Lower leg skin (tissue), 4 donors: ENCODE results near the gene APOA1. TPM values are rescaled to one million over a fixed set of nuclear protein-coding genes. Genes with fewer than 3 reads are reported as not detected.
A peak's percentile ranks its signal among the peaks of the same experiment; 100 is the strongest.
"Not testable (repeated sequence)": the region's sequence is repeated elsewhere in the genome, so short reads cannot be mapped to it uniquely, and the experiment has no call there.

Experiments
- DNase-seq, 2 donors: peaks; one replicate each; pipeline ENCODE4 v3.0.0-alpha.2; 2019; ENCODE audit warnings: low spot score in 2 of 2
- H3K4me3 ChIP-seq: fragments of 200-600 bp; sonication (generic); 2 replicates; pipeline ENCODE4 v1.5.1; 2017; ENCODE audit warnings: mild to moderate bottlenecking, low read depth; ENCODE audit not compliant: poor library complexity, severe bottlenecking
- CTCF ChIP-seq, 3 donors: fragments of 450-650 bp; IDR thresholded peaks; one replicate each; pipeline ENCODE4 v1.5.1; 2016; ENCODE audit warnings: antibody characterized with exemption in 3 of 3, mild to moderate bottlenecking in 3 of 3, moderate library complexity in 2 of 3
- POLR2A ChIP-seq, 2 donors: fragments of 450-650 bp; IDR thresholded peaks; one replicate each; pipeline ENCODE4 v1.6.1; 2016 to 2017; ENCODE audit warnings: antibody characterized with exemption in 2 of 2, mild to moderate bottlenecking in 1 of 2, moderate library complexity in 1 of 2
- WGBS, 2 donors: methylation state at CpG; one replicate each; pipeline ENCODE4 v1.1.5; 2018; 5-methylcytosine and 5-hydroxymethylcytosine counted together
- intact Hi-C: fragments of 100-400 bp; cut with DNase I; formaldehyde crosslinking; loops from one replicate; pipeline ENCODE4 v1.15.0; 2023; ENCODE audit warnings: low total_unique reads
- total RNA-seq, 4 donors: library from RNA; depleted of rRNA; stranded (reverse); fragments of >200 nt; gene quantifications; one replicate each; pipeline ENCODE4 v1.1.0, GENCODE V29; 2016

Gene APOA1
- total RNA-seq, 4 donors from 2014 or later: 1.6 to 1.7 TPM; not detected in 2

- intact Hi-C loops: no loop called here
These were observed 810 bp downstream of the APOA1 start for GRCh38 chr11:116836632-116836991.

GRCh38 chr11:116835791-116836631 is 1.4 kb downstream of the APOA1 start:
- H3K4me3 ChIP-seq: no peak overlapping the region
- DNase-seq: peak; percentile 61 to 92
- TF ChIP-seq CTCF (IDR thresholded peaks at IDR 0.05) (no peak), POLR2A (IDR thresholded peaks at IDR 0.05) (no peak)
- intact Hi-C loops: no loop called here
- 15 to 23% methylated on average over 29 to 48 of the region's 57 CpGs for WGBS, 2 donors

More at GRCh38 chr11:116836632-116836991, 810 bp downstream of the APOA1 start:
- TF ChIP-seq CTCF (IDR thresholded peaks at IDR 0.05) (no peak), POLR2A (IDR thresholded peaks at IDR 0.05) (no peak)
- 84 to 95% methylated on average over 7 of the region's 7 CpGs for WGBS, 2 donors
- DNase-seq: no peak
- no peak overlapping the region for H3K4me3 ChIP-seq

GRCh38 chr11:116835042-116835772 is 2.2 kb downstream of the APOA1 start:
- TF ChIP-seq CTCF (IDR thresholded peaks at IDR 0.05) (no peak), POLR2A (IDR thresholded peaks at IDR 0.05) (no peak)

GRCh38 chr11:116834535-116835041 is 2.8 kb downstream of the APOA1 start:
- 80 to 86% methylated on average over 11 to 12 of the region's 13 CpGs for WGBS, 2 donors
- H3K4me3 ChIP-seq, DNase-seq, intact Hi-C loops: not testable (repeated sequence)

More at GRCh38 chr11:116835042-116835772, 2.2 kb downstream of the APOA1 start:
- WGBS, 2 donors: 46 to 50% methylated on average over 28 of the region's 28 CpGs
- no peak overlapping the region for H3K4me3 ChIP-seq
- no peak for DNase-seq
- intact Hi-C loops: no loop called here

GRCh38 chr11:116833816-116834534 is 3.4 kb downstream of the APOA1 start:
- intact Hi-C loops: no loop called here
- no peak for DNase-seq
- WGBS, 2 donors: 91 to 94% methylated on average over 14 of the region's 14 CpGs
- H3K4me3 ChIP-seq: no peak overlapping the region
- TF ChIP-seq POLR2A (IDR thresholded peaks at IDR 0.05): no peak
- no peak for TF ChIP-seq CTCF (IDR thresholded peaks at IDR 0.05)

- TF ChIP-seq POLR2A (IDR thresholded peaks at IDR 0.05): no peak
- no peak for TF ChIP-seq CTCF (IDR thresholded peaks at IDR 0.05)
- WGBS, 2 donors: 92 to 94% methylated on average over 10 of the region's 10 CpGs
- intact Hi-C loops: no loop called here
- no peak for DNase-seq
- H3K4me3 ChIP-seq: no peak overlapping the region
These were observed 4.0 kb downstream of the APOA1 start for GRCh38 chr11:116833491-116833815.
